GM12864 (cell line): Measurements from ENCODE around the gene SUGCT.
"Not testable (repeated sequence)": the region's sequence is repeated elsewhere in the genome, so short reads cannot be mapped to it uniquely, and the experiment has no call there.

Experiments used
- DNase-seq: peaks from one replicate; pipeline ENCODE4 v3.0.0-alpha.2; 2011; ENCODE audit warnings: low read depth
- H3K4me3 ChIP-seq: 2 replicates; pipeline ENCODE4 v1.5.1; 2011; ENCODE audit warnings: mild to moderate bottlenecking, low read depth, low read length, control low read depth
- CTCF ChIP-seq: IDR thresholded peaks from 2 replicates; pipeline ENCODE4 v1.5.1; 2011; ENCODE audit warnings: low read depth, mild to moderate bottlenecking, moderate library complexity, low read length, control low read depth, inconsistent platforms; ENCODE audit errors: missing control alignments

The SUGCT gene

GRCh38 chr7:40098810-40099209 lies 36.0 kb upstream of the SUGCT start:
- no peak for TF ChIP-seq CTCF
- H3K4me3 ChIP-seq, result no peak overlapping the region
- DNase-seq, result no peak

- TF ChIP-seq CTCF, result no peak
- H3K4me3 ChIP-seq, result no peak overlapping the region
- DNase-seq, result no peak
Observed at GRCh38 chr7:40099837-40100236, 35.0 kb upstream of the SUGCT start.

DNA sequence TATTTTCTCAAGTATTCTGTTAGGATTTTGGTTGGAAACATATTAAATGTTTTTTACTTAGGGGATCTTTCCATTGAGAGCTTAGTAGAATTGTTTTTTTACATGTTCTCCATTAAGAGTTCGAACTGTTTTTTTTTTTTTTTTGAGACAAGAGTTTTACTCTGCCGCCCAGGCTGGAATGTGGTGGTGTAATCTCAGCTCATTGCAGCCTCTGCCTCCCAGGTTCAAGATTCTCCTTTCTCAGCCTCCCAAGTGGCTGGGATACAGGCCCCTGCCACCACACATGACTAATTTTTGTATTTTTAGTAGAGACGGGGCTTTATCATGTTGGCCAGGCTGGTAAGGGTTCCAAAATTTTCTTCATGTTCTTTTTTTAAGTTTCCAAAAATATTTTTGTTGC lies 33.6 kb upstream of the SUGCT start:
- H3K4me3 ChIP-seq, result no peak overlapping the region
- DNase-seq, result no peak
- no peak for TF ChIP-seq CTCF

- H3K4me3 ChIP-seq, result no peak overlapping the region
- TF ChIP-seq CTCF, result no peak
- DNase-seq, result no peak
Observed at GRCh38 chr7:40102897-40103296, 31.9 kb upstream of the SUGCT start.

GRCh38 chr7:40105879-40106473 lies 28.8 kb upstream of the SUGCT start:
- DNase-seq, result no peak
- H3K4me3 ChIP-seq, result no peak overlapping the region
- no peak for TF ChIP-seq CTCF

DNA sequence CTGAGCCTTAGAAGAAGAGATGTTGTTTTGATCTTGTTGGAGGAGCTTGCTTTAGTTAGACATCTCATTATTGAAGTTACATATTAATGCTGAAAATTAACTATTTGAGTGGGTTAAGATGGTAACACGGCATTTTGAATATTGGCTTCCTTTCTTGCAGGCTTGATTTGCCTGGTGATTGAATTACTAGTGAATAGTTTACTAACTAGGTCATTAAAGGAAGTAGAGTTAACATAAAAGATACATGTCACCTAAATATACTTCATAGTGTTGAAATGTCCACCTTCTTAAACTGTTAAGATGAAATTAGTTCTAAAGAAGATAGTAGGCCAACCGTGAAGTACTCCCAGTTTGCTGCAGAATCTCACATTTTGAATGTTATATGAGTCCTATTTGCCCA lies 18.9 kb upstream of the SUGCT start:
- no peak for DNase-seq
- no peak overlapping the region for H3K4me3 ChIP-seq
- TF ChIP-seq CTCF, result no peak

GRCh38 chr7:40117199-40117598 lies 17.6 kb upstream of the SUGCT start:
- not testable (repeated sequence) for H3K4me3 ChIP-seq, DNase-seq

GRCh38 chr7:40118201-40118600 lies 16.6 kb upstream of the SUGCT start:
- not testable (repeated sequence) for DNase-seq

More at GRCh38 chr7:40118201-40118600, 16.6 kb upstream of the SUGCT start:
- H3K4me3 ChIP-seq, result not testable (repeated sequence)
